Kidney epithelial cell (primary cell): ENCODE results near the gene IRX6. TPM values are rescaled to one million over a fixed set of nuclear protein-coding genes. Genes with fewer than 3 reads are reported as not detected.

Experiments used
- DNase-seq: peaks from one replicate; pipeline ENCODE4 v3.0.0-alpha.2; 2010; ENCODE audit warnings: low read depth
- H3K27me3 ChIP-seq: 2 replicates; pipeline ENCODE4 v1.6.0; 2011; ENCODE audit warnings: low read length; ENCODE audit not compliant: control insufficient read depth, insufficient read depth
- H3K36me3 ChIP-seq: 2 replicates; pipeline ENCODE4 v1.5.1; 2011; ENCODE audit warnings: low read length; ENCODE audit not compliant: control insufficient read depth, insufficient read depth
- H3K4me3 ChIP-seq: 2 replicates; pipeline ENCODE4 v1.5.1; 2011; ENCODE audit warnings: low read depth, mild to moderate bottlenecking, control low read depth, low read length
- CTCF ChIP-seq: IDR thresholded peaks from 2 replicates; pipeline ENCODE4 v1.5.1; 2011; ENCODE audit warnings: mild to moderate bottlenecking, moderate library complexity, low read length, control low read depth, inconsistent platforms; ENCODE audit not compliant: insufficient read depth, poor library complexity, severe bottlenecking
- total RNA-seq: library from RNA; depleted of rRNA; stranded (reverse); fragments of >200 nt; gene quantifications from 2 replicates; pipeline ENCODE4 v1.2.3, GENCODE V29; 2015

IRX6 gene
- total RNA-seq, 1 donor from 2014 or later = 1.3 TPM

- DNase-seq = peak; percentile 85
- Histone ChIP-seq H3K36me3 (no peaks in the 10 kb centered on the region), H3K27me3 (no peaks in the 10 kb centered on the region), H3K4me3 (no peak overlapping the region)
- TF ChIP-seq CTCF = no peak
Measured at GRCh38 chr16:55297910-55298479, 26.0 kb upstream of the IRX6 start.

GRCh38 chr16:55301385-55302008 is 22.5 kb upstream of the IRX6 start:
- no peak for TF ChIP-seq CTCF
- DNase-seq = no peak

GRCh38 chr16:55302635-55303034 is 21.4 kb upstream of the IRX6 start:
- no peak for TF ChIP-seq CTCF
- H3K36me3 ChIP-seq = no peaks in the 10 kb centered on the region
- H3K27me3 ChIP-seq = no peaks in the 10 kb centered on the region
- H3K4me3 ChIP-seq = no peak overlapping the region
- DNase-seq = no peak

More at GRCh38 chr16:55301385-55302008, 22.5 kb upstream of the IRX6 start:
- H3K4me3 ChIP-seq = no peak overlapping the region
- no peaks in the 10 kb centered on the region for H3K27me3 ChIP-seq
- no peaks in the 10 kb centered on the region for H3K36me3 ChIP-seq

GRCh38 chr16:55308973-55309372 is 15.0 kb upstream of the IRX6 start:
- no peak for TF ChIP-seq CTCF
- no peaks in the 10 kb centered on the region for H3K27me3 ChIP-seq
- H3K4me3 ChIP-seq = no peak overlapping the region
- H3K36me3 ChIP-seq = no peaks in the 10 kb centered on the region
- no peak for DNase-seq

- H3K27me3 ChIP-seq = peaks cover 30% of the 10 kb centered on the region
- H3K36me3 ChIP-seq = no peaks in the 10 kb centered on the region
- no peak for DNase-seq
- no peak overlapping the region for H3K4me3 ChIP-seq
- TF ChIP-seq CTCF = no peak
Measured at GRCh38 chr16:55322327-55322726, 1.7 kb upstream of the IRX6 start.
